Neural cell (in vitro differentiated cells): ENCODE measurements around the gene TRPM3. TPM values are rescaled to one million over a fixed set of nuclear protein-coding genes. Genes with fewer than 3 reads are reported as not detected.

Experiments
- H2AFZ ChIP-seq: fragments of 200-600, 300-800 bp; sonication (generic), shearing (Covaris generic); 2 replicates; pipeline ENCODE4 v1.6.0; 2014; ENCODE audit warnings: low read depth, mild to moderate bottlenecking, antibody characterized with exemption, low read length, moderate library complexity
- H3F3A ChIP-seq: fragments of 200-600 bp; shearing (Covaris generic); 2 replicates; pipeline ENCODE4 v1.6.1; 2016; ENCODE audit warnings: mild to moderate bottlenecking, moderate library complexity, mixed read lengths, antibody characterized with exemption, low read length; ENCODE audit not compliant: insufficient read depth, poor library complexity, severe bottlenecking
- H3K27ac ChIP-seq: fragments of 200-600, 300-800 bp; sonication (generic), shearing (Covaris generic); 2 replicates; pipeline ENCODE4 v1.5.1; 2014; ENCODE audit warnings: mild to moderate bottlenecking, low read length, moderate library complexity
- H3K27me3 ChIP-seq: fragments of 300-800, 200-600 bp; sonication (generic), shearing (Covaris generic); 2 replicates; pipeline ENCODE4 v1.6.0; 2014; ENCODE audit warnings: mild to moderate bottlenecking, low read depth, low read length, moderate library complexity; ENCODE audit not compliant: insufficient read depth
- H3K36me3 ChIP-seq: fragments of 300-800, 200-600 bp; sonication (generic), shearing (Covaris generic); 2 replicates; pipeline ENCODE4 v1.5.1; 2014; ENCODE audit warnings: mild to moderate bottlenecking, antibody characterized with exemption, low read length, moderate library complexity; ENCODE audit not compliant: insufficient read depth
- H3K4me2 ChIP-seq: fragments of 300-800, 200-600 bp; sonication (generic), shearing (Covaris generic); 2 replicates; pipeline ENCODE4 v1.6.0; 2014; ENCODE audit warnings: mild to moderate bottlenecking, low read length
- H3K4me3 ChIP-seq: fragments of 300-800, 200-600 bp; sonication (generic), shearing (Covaris generic); 2 replicates; pipeline ENCODE4 v1.5.1; 2014; ENCODE audit warnings: mild to moderate bottlenecking, low read length, moderate library complexity
- H3K79me2 ChIP-seq: fragments of 200-600 bp; shearing (Covaris generic); replicated peaks from 2 replicates; pipeline ENCODE4 v1.6.0; 2014; ENCODE audit warnings: mild to moderate bottlenecking, low read length, moderate library complexity; ENCODE audit not compliant: insufficient read depth
- H3K9ac ChIP-seq: fragments of 300-800, 200-600 bp; sonication (generic), shearing (Covaris generic); 2 replicates; pipeline ENCODE4 v1.6.1; 2016; ENCODE audit warnings: mild to moderate bottlenecking, low read length, mixed read lengths
- H3K9me2 ChIP-seq: fragments of 200-600 bp; shearing (Covaris generic); 2 replicates; pipeline ENCODE4 v1.6.1; 2016; ENCODE audit warnings: mild to moderate bottlenecking, low read length, mixed read lengths; ENCODE audit not compliant: insufficient read depth
- H3K9me3 ChIP-seq: fragments of 200-600, 300-800 bp; sonication (generic), shearing (Covaris generic); 2 replicates; pipeline ENCODE4 v1.6.1; 2016; ENCODE audit warnings: mild to moderate bottlenecking, mixed run types, low read length, moderate library complexity, mixed read lengths
- H4K20me1 ChIP-seq: fragments of 200-600 bp; shearing (Covaris generic); 2 replicates; pipeline ENCODE4 v1.6.1; 2016; ENCODE audit warnings: mild to moderate bottlenecking, mixed run types; ENCODE audit not compliant: insufficient read depth
- EP300 ChIP-seq: fragments of 450-650 bp; conservative IDR thresholded peaks from 2 replicates; pipeline ENCODE4 v1.6.1; 2014; ENCODE audit warnings: antibody characterized with exemption, mild to moderate bottlenecking, moderate library complexity; ENCODE audit not compliant: poor library complexity, severe bottlenecking
- EZH2 ChIP-seq: fragments of 200-600, 300-800 bp; shearing (Covaris generic), sonication (generic); IDR thresholded peaks from 2 replicates; pipeline ENCODE4 v1.6.1; 2014; ENCODE audit warnings: antibody characterized with exemption, low read length, borderline replicate concordance, mild to moderate bottlenecking; ENCODE audit not compliant: insufficient read depth, poor library complexity, severe bottlenecking
- MXI1 ChIP-seq: fragments of 450-650 bp; conservative IDR thresholded peaks from 2 replicates; pipeline ENCODE4 v1.6.1; 2014; ENCODE audit warnings: antibody characterized with exemption, mild to moderate bottlenecking; ENCODE audit not compliant: poor library complexity, severe bottlenecking
- POLR2AphosphoS5 ChIP-seq: IDR thresholded peaks from 2 replicates; pipeline ENCODE4 v1.6.1; 2012
- RAD21 ChIP-seq: fragments of 450-650 bp; conservative IDR thresholded peaks from 2 replicates; pipeline ENCODE4 v1.6.1; 2014; ENCODE audit warnings: antibody characterized with exemption, mild to moderate bottlenecking, moderate library complexity
- SMC3 ChIP-seq: fragments of 450-650 bp; conservative IDR thresholded peaks from 2 replicates; pipeline ENCODE4 v1.6.1; 2014; ENCODE audit warnings: antibody characterized with exemption, mild to moderate bottlenecking, moderate library complexity; ENCODE audit not compliant: poor library complexity
- TAF1 ChIP-seq: IDR thresholded peaks from 2 replicates; pipeline ENCODE4 v1.6.1; 2012; ENCODE audit warnings: low read depth
- polyA plus RNA-seq: library from polyadenylated mRNA; depleted of rRNA; stranded (reverse); fragments of >200 nt; gene quantifications from 2 replicates; pipeline ENCODE4 v1.2.3, GENCODE V29; 2014
- TF ChIP-seq, protein P1 (sequence below): IDR thresholded peaks from 2 replicates; pipeline ENCODE4 v1.6.1; 2012; ENCODE audit warnings: borderline replicate concordance
- TF ChIP-seq, protein P2 (sequence below): fragments of 450-650 bp; IDR thresholded peaks from 2 replicates; pipeline ENCODE4 v1.5.1; 2014; ENCODE audit warnings: antibody characterized with exemption, mild to moderate bottlenecking, moderate library complexity; ENCODE audit not compliant: poor library complexity, severe bottlenecking

Gene TRPM3
- polyA plus RNA-seq, 1 donor from 2014 or later, result 1.3 TPM

DNA sequence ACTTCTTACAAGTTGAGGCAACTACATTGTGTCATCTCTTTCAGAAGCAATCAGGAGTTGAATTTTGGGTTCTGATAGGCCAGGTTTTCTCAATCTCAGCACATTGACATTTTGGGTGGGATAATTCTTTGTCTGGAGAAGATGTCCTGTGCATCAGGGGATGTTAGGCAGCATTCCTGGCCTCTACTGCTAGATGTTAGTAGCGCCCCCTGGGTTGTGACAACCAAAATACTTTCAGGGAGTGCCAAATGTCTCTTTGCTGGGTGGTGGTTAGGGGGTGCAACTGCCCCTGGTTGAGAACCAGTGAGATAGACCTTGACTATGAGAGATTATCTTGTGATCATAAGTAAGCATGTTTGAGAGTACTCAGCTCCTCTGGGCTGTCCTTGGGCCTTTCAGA is 542.7 kb downstream of the TRPM3 start:
- Histone ChIP-seq H3K4me3 (no peak overlapping the region), H3K27me3 (no peaks in the 10 kb centered on the region), H3K27ac (no peak overlapping the region), H3K79me2 (no peaks in the 10 kb centered on the region), H4K20me1 (no peaks in the 10 kb centered on the region), H2AFZ (no peak overlapping the region), H3K4me2 (no peak overlapping the region), H3F3A (no peaks in the 10 kb centered on the region), H3K9me3 (no peaks in the 10 kb centered on the region), H3K36me3 (no peaks in the 10 kb centered on the region), H3K9me2 (no peaks in the 10 kb centered on the region), H3K9ac (no peak overlapping the region)
- TF ChIP-seq TAF1 (no peak), RAD21 (no peak), MXI1 (no peak), EP300 (no peak), SMC3 (no peak), EZH2 (no peak)
- TF ChIP-seq, protein P1, sequence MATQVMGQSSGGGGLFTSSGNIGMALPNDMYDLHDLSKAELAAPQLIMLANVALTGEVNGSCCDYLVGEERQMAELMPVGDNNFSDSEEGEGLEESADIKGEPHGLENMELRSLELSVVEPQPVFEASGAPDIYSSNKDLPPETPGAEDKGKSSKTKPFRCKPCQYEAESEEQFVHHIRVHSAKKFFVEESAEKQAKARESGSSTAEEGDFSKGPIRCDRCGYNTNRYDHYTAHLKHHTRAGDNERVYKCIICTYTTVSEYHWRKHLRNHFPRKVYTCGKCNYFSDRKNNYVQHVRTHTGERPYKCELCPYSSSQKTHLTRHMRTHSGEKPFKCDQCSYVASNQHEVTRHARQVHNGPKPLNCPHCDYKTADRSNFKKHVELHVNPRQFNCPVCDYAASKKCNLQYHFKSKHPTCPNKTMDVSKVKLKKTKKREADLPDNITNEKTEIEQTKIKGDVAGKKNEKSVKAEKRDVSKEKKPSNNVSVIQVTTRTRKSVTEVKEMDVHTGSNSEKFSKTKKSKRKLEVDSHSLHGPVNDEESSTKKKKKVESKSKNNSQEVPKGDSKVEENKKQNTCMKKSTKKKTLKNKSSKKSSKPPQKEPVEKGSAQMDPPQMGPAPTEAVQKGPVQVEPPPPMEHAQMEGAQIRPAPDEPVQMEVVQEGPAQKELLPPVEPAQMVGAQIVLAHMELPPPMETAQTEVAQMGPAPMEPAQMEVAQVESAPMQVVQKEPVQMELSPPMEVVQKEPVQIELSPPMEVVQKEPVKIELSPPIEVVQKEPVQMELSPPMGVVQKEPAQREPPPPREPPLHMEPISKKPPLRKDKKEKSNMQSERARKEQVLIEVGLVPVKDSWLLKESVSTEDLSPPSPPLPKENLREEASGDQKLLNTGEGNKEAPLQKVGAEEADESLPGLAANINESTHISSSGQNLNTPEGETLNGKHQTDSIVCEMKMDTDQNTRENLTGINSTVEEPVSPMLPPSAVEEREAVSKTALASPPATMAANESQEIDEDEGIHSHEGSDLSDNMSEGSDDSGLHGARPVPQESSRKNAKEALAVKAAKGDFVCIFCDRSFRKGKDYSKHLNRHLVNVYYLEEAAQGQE, result no peak
- TF ChIP-seq, protein P2, sequence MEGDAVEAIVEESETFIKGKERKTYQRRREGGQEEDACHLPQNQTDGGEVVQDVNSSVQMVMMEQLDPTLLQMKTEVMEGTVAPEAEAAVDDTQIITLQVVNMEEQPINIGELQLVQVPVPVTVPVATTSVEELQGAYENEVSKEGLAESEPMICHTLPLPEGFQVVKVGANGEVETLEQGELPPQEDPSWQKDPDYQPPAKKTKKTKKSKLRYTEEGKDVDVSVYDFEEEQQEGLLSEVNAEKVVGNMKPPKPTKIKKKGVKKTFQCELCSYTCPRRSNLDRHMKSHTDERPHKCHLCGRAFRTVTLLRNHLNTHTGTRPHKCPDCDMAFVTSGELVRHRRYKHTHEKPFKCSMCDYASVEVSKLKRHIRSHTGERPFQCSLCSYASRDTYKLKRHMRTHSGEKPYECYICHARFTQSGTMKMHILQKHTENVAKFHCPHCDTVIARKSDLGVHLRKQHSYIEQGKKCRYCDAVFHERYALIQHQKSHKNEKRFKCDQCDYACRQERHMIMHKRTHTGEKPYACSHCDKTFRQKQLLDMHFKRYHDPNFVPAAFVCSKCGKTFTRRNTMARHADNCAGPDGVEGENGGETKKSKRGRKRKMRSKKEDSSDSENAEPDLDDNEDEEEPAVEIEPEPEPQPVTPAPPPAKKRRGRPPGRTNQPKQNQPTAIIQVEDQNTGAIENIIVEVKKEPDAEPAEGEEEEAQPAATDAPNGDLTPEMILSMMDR, result no peak

DNA sequence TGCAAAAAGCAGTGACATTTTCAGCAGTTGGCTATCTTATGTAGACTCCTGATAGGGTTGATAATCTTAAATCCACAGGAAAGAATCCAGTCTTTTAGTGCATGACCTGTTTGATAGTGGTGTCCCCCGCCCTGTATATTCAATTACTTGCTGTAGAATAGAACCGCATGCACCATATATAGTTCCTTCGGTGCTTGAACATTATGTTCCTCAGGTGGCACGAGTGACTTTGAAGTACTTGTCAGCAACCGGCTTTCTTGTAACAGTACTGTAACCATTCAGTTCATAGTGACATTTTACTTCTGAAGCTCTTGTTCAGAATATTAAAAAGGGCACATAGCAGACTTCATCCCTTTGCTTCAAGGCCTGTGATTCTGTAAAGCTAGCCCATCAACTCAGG is 543.8 kb downstream of the TRPM3 start:
- H3K36me3 ChIP-seq, result no peaks in the 10 kb centered on the region
- no peak overlapping the region for H3K4me3 ChIP-seq
- no peaks in the 10 kb centered on the region for H3K9me2 ChIP-seq
- no peak overlapping the region for H2AFZ ChIP-seq
- H3K27ac ChIP-seq, result no peak overlapping the region
- H3K9ac ChIP-seq, result no peak overlapping the region
- H3K79me2 ChIP-seq, result no peaks in the 10 kb centered on the region
- TF ChIP-seq POLR2AphosphoS5, result no peak
- no peak for TF ChIP-seq TAF1
- TF ChIP-seq, protein P2, result no peak
- no peak for TF ChIP-seq EZH2
- TF ChIP-seq, protein P1, result no peak
- TF ChIP-seq SMC3, result no peak
- no peak for TF ChIP-seq EP300
- TF ChIP-seq RAD21, result no peak
- TF ChIP-seq MXI1, result no peak
- H4K20me1 ChIP-seq, result no peaks in the 10 kb centered on the region
- no peak overlapping the region for H3K4me2 ChIP-seq
- no peaks in the 10 kb centered on the region for H3K9me3 ChIP-seq
- H3K27me3 ChIP-seq, result no peaks in the 10 kb centered on the region
- H3F3A ChIP-seq, result no peaks in the 10 kb centered on the region
